GM12873 (cell line): ENCODE data around the gene ADAMTS15.

ENCODE experiments used
- CTCF ChIP-seq: IDR thresholded peaks from 2 replicates; pipeline ENCODE4 v1.5.1; 2012; ENCODE audit warnings: low read depth, mild to moderate bottlenecking, moderate library complexity, low read length, control low read depth; ENCODE audit not compliant: insufficient read depth; ENCODE audit errors: missing control alignments

Gene ADAMTS15

GRCh38 chr11:130459521-130459920 lies 11.1 kb downstream of the ADAMTS15 start:
- no peak for TF ChIP-seq CTCF

GRCh38 chr11:130462101-130462885 lies 13.8 kb downstream of the ADAMTS15 start:
- TF ChIP-seq CTCF = no peak

GRCh38 chr11:130462931-130463330 lies 14.5 kb downstream of the ADAMTS15 start:
- no peak for TF ChIP-seq CTCF

GRCh38 chr11:130464291-130464812 lies 15.9 kb downstream of the ADAMTS15 start:
- no peak for TF ChIP-seq CTCF

- TF ChIP-seq CTCF = no peak
Observed at GRCh38 chr11:130465263-130465662, 16.8 kb downstream of the ADAMTS15 start.

GRCh38 chr11:130467116-130467900 lies 18.9 kb downstream of the ADAMTS15 start:
- no peak for TF ChIP-seq CTCF

- no peak for TF ChIP-seq CTCF
Observed at GRCh38 chr11:130469181-130469580, 20.7 kb downstream of the ADAMTS15 start.
